Measurements from ENCODE around the gene MYCN. TPM values are rescaled to one million over a fixed set of nuclear protein-coding genes. Genes with fewer than 3 reads are reported as not detected.

MYCN gene
- total RNA-seq, 6 experiments from 2014 or later, result not detected

DNA sequence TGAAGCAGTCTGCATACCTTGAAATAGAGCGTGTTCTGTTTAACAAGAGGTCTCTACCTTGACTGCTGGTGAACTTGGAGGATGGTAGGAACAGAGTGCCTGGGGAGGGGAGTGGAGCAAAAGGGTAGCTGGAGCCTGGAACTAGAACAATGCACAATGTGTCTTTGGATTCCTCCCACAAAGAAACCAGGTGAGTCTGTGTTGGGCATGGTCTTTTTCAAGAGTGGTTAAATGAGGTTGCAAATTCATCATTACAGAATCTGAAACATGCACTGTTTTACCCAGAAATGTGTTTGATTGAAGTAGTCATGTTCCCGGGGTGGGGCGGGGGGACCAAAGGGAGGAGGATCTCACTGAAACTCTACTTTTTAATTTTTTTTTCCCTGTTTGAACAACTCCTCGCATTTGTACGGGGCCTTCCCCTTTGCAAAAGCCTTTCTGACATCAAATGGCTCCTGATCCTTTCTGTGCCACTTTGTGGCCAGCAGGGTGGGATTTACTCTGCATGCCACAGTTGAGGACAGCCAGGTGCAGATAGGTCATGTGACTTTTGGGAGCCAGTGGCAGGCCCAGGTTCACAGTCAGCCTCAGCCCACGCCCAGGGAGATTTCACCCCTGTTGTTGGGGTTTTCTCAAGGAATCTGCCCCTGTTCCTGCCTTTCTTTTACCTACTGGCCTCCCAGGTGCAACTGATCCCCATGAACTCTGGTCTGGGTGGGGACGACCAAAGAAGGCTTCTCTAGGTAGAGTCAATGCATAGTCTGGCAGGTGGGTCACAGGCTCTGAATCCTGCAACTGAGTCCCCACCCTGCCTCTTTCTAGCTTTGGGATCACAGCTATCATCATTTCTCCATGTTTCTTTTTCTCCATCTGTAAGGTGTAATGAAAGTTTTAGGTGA is 28.2 kb downstream of the MYCN start:
- H3K4me3 Mint-ChIP-seq, result no peak overlapping the region
- TF ChIP-seq, protein P1, sequence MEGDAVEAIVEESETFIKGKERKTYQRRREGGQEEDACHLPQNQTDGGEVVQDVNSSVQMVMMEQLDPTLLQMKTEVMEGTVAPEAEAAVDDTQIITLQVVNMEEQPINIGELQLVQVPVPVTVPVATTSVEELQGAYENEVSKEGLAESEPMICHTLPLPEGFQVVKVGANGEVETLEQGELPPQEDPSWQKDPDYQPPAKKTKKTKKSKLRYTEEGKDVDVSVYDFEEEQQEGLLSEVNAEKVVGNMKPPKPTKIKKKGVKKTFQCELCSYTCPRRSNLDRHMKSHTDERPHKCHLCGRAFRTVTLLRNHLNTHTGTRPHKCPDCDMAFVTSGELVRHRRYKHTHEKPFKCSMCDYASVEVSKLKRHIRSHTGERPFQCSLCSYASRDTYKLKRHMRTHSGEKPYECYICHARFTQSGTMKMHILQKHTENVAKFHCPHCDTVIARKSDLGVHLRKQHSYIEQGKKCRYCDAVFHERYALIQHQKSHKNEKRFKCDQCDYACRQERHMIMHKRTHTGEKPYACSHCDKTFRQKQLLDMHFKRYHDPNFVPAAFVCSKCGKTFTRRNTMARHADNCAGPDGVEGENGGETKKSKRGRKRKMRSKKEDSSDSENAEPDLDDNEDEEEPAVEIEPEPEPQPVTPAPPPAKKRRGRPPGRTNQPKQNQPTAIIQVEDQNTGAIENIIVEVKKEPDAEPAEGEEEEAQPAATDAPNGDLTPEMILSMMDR (IDR thresholded peaks at IDR 0.05), result no peak
- no peak for DNase-seq
- H3K4me1 Mint-ChIP-seq (ENCODE audit: low read depth), result no peaks in the 10 kb centered on the region
- H3K27ac Mint-ChIP-seq, result no peak overlapping the region; the same call in 1 of the 2 replicates
- H3K9me3 Mint-ChIP-seq, result peaks cover 35% of the 10 kb centered on the region
- H3K36me3 Mint-ChIP-seq (ENCODE audit: low read depth), result no peaks in the 10 kb centered on the region; the same call in 1 of the 2 replicates
- peaks cover 2% of the 10 kb centered on the region; the same call in 1 of the 2 replicates for H3K27me3 Mint-ChIP-seq (ENCODE audit: insufficient read depth)

DNA sequence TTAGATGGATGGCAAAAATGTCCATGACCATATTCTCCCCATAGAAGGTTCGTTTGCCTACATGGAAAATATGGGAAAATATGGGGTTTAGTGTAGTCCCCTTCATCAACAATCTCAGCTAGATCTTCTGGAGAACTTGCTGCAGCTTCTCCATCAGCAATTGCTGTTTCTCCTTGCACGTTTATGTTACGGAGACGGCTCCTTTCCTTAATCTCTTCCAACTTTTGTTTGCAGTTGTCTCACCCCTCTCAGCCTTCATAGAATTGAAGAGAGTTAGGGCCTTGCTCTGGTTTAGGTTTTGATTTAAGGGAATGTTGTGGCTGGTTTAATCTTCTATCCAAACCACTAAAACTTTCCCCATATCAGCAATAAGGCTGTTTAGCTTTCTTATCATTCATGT is 28.9 kb downstream of the MYCN start:
- H3K36me3 Mint-ChIP-seq (ENCODE audit: low read depth), result no peaks in the 10 kb centered on the region; the same call in 1 of the 2 replicates
- no peak overlapping the region for H3K4me3 Mint-ChIP-seq
- H3K27ac Mint-ChIP-seq, result no peak overlapping the region
- no peak for DNase-seq
- H3K27me3 Mint-ChIP-seq (ENCODE audit: insufficient read depth), result peaks cover 2% of the 10 kb centered on the region; the same call in 1 of the 2 replicates
- no peaks in the 10 kb centered on the region for H3K4me1 Mint-ChIP-seq (ENCODE audit: low read depth)
- peaks cover 35% of the 10 kb centered on the region for H3K9me3 Mint-ChIP-seq
- TF ChIP-seq, protein P1 (IDR thresholded peaks at IDR 0.05), result no peak

DNA sequence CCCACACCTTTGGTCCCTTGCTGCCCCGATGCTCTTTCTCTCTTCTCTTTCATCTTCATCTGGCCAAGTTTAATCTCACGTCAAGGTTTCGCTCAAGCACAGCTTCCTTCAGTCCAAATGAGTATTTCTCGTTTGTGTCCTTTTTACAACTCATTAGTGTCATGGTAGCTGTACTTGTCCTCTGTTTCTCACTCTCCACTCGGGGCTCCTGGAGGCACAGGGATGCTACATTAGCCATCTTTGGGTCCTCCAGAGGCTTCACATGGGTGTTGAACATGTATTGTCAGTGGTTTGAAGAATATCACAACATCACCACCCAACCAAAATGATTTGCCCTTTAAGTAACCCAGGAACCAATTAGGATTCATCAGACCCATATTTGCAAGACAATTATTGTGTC is 30.4 kb downstream of the MYCN start:
- no peak overlapping the region for H3K27ac Mint-ChIP-seq
- no peak overlapping the region for H3K4me3 Mint-ChIP-seq
- H3K27me3 Mint-ChIP-seq (ENCODE audit: insufficient read depth), result peaks cover 2% of the 10 kb centered on the region; the same call in 1 of the 2 replicates
- TF ChIP-seq, protein P1 (IDR thresholded peaks at IDR 0.05), result no peak
- no peaks in the 10 kb centered on the region for H3K4me1 Mint-ChIP-seq (ENCODE audit: low read depth)
- H3K9me3 Mint-ChIP-seq, result peaks cover 35% of the 10 kb centered on the region
- DNase-seq, result no peak
- no peaks in the 10 kb centered on the region; the same call in 1 of the 2 replicates for H3K36me3 Mint-ChIP-seq (ENCODE audit: low read depth)

DNA sequence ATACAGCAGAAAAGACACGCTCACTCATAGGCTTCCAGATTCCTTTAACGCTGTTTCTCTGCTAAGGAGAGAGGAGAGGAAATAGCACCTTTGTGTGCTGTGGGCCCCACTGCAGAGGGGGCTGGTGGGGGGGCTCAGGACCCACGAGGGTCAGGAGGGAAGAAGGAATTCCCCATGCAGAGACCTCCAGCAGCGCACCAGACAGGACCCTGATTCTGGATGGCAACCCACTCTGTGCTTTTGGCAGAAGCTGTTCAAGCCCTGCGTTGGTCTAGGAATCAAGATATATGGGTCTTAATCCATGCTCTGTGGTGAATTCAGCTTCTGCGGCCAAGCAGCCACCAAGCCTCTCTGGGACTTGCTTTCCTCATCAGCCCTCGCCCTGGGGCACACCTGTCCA is 31.0 kb downstream of the MYCN start:
- Mint-ChIP-seq H3K27me3 (ENCODE audit: insufficient read depth) (peaks cover 2% of the 10 kb centered on the region; the same call in 1 of the 2 replicates), H3K4me3 (no peak overlapping the region), H3K4me1 (ENCODE audit: low read depth) (no peaks in the 10 kb centered on the region), H3K27ac (no peak overlapping the region), H3K36me3 (ENCODE audit: low read depth) (no peaks in the 10 kb centered on the region; the same call in 1 of the 2 replicates), H3K9me3 (peaks cover 38% of the 10 kb centered on the region)
- TF ChIP-seq, protein P1 (IDR thresholded peaks at IDR 0.05), result no peak
- no peak for DNase-seq

DNA sequence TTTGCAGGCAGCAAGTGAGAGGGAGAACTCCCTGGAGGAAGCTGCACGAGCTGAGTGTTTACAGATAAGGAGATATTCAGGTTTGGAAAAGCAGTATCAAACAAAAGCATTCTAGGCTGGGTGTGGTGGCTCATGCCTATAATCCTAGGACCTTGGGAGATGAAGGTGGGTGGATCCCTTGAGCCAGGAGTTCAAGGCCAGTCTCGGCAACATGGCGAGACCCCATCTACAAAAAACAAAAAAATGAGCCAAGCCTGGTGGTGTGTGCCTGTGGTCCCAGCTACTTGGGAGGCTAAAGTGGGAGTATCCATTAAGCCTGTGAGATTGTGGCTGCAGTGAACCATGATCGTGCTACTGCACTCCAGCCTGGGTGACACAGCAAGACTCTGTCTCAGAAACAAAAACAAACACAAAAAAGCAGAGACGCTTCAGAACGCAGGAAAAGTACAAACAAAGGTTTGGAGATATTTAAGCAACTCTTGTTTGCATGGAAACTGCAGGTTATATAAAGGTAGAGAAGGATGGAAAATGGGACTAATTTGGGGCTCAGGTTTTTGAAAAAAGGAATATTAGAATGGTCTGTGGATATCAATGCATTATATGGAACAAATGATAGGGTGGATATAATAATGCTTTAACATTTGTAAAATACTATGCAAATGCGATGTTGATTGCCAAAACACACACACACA is 31.6 kb downstream of the MYCN start:
- H3K4me3 Mint-ChIP-seq, result no peak overlapping the region
- H3K4me1 Mint-ChIP-seq (ENCODE audit: low read depth), result no peaks in the 10 kb centered on the region
- peaks cover 2% of the 10 kb centered on the region; the same call in 1 of the 2 replicates for H3K27me3 Mint-ChIP-seq (ENCODE audit: insufficient read depth)
- TF ChIP-seq, protein P1 (IDR thresholded peaks at IDR 0.05), result no peak
- DNase-seq, result no peak
- no peak overlapping the region for H3K27ac Mint-ChIP-seq
- peaks cover 39% of the 10 kb centered on the region for H3K9me3 Mint-ChIP-seq
- no peaks in the 10 kb centered on the region; the same call in 1 of the 2 replicates for H3K36me3 Mint-ChIP-seq (ENCODE audit: low read depth)
